ENCODE measurements around the gene MCTP2.

DNA sequence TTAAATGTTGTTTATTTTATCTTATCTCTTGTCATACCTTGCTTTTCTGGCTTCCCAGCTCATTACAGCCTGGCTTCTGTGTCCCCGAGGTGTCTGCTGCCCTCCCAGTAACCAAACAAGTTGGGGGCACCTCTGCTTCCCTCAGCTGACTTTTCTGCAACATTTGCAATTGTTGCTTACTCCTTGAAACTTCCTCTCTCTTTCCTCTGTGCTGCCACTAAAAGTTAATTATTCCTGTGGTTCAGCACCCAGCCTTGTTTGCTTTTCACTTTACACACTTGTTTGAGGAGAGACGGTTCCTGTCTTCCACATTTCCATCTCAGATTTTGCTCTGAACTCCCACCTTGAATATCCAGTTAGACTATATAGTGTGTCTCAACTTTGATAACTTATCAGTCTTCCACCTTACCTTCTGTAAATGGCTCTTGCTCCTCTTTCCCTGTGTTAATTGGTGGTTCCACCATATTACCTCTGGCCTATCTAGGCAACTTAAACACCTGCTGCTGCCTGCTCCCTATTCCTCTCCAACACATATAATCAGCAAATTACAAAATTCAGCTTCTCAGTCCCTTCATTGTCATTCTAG lies 21.6 kb downstream of the MCTP2 start:
- TF ChIP-seq, protein P1, sequence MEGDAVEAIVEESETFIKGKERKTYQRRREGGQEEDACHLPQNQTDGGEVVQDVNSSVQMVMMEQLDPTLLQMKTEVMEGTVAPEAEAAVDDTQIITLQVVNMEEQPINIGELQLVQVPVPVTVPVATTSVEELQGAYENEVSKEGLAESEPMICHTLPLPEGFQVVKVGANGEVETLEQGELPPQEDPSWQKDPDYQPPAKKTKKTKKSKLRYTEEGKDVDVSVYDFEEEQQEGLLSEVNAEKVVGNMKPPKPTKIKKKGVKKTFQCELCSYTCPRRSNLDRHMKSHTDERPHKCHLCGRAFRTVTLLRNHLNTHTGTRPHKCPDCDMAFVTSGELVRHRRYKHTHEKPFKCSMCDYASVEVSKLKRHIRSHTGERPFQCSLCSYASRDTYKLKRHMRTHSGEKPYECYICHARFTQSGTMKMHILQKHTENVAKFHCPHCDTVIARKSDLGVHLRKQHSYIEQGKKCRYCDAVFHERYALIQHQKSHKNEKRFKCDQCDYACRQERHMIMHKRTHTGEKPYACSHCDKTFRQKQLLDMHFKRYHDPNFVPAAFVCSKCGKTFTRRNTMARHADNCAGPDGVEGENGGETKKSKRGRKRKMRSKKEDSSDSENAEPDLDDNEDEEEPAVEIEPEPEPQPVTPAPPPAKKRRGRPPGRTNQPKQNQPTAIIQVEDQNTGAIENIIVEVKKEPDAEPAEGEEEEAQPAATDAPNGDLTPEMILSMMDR (IDR thresholded peaks at IDR 0.05): no peak
- TF ChIP-seq POLR2A (IDR thresholded peaks at IDR 0.05): no peak
